GM18951 (cell line): Measurements from ENCODE around the gene PPP1R12A.
"Not testable (repeated sequence)": the region's sequence is repeated elsewhere in the genome, so short reads cannot be mapped to it uniquely, and the experiment has no call there.

Experiments
- POLR2A ChIP-seq: IDR thresholded peaks from 4 replicates; pipeline ENCODE4 v1.6.1; 2011; ENCODE audit warnings: mild to moderate bottlenecking; ENCODE audit not compliant: insufficient read length, insufficient read depth; ENCODE audit errors: extremely low read depth
- in situ Hi-C: fragments of 300-500 bp; cut with MboI; formaldehyde crosslinking; loops from one replicate; pipeline ENCODE4 v1.12.0; 2022; ENCODE audit warnings: low sequenced_read_pairs, mixed read lengths, inconsistent platforms; ENCODE audit not compliant: unreplicated experiment

Gene PPP1R12A

GRCh38 chr12:79935021-79935623, at the start of gene PPP1R12A:
Gene PPP1R12A, minus strand, starts transcription at chr12:79935097. Its CDS starts 166 bp downstream, at chr12:79934931.
- TF ChIP-seq POLR2A, result peak; percentile 95
- in situ Hi-C loops, result no loop called here

- in situ Hi-C loops, result no loop called here
- no peak for TF ChIP-seq POLR2A
Measured at GRCh38 chr12:79983986-79984620, 49.2 kb upstream of the PPP1R12A start.

GRCh38 chr12:79983492-79983891, 48.6 kb upstream of the PPP1R12A start:
- no peak for TF ChIP-seq POLR2A
- in situ Hi-C loops, result no loop called here

- TF ChIP-seq POLR2A, result no peak
- in situ Hi-C loops, result no loop called here
Measured at GRCh38 chr12:79982086-79983062, 47.5 kb upstream of the PPP1R12A start.

- no peak for TF ChIP-seq POLR2A
- in situ Hi-C loops, result no loop called here
Measured at GRCh38 chr12:79978692-79979091, 43.8 kb upstream of the PPP1R12A start.

GRCh38 chr12:79977856-79978460, 43.1 kb upstream of the PPP1R12A start:
- in situ Hi-C loops, result not testable (repeated sequence)

GRCh38 chr12:79975143-79975542, 40.2 kb upstream of the PPP1R12A start:
- no peak for TF ChIP-seq POLR2A
- in situ Hi-C loops, result no loop called here

DNA sequence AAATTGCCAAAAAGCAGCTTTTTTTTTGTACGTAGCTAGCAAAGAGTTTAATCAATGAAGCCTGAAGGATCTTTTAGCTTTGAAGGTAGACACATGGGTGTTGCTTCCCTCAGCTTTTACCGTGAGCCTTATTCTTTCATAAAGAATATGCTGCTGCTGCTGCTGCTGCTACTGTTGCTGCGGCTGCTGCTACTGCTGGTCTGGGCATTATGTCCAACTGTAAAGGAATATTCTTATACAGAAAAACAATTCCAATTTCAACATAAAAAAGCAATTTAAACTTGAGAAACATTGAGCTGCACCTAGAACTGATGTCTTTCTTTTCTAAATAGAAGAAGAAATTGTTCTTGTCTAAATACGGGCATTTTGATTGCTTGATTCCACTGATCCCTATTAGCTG, 38.9 kb upstream of the PPP1R12A start:
- no peak for TF ChIP-seq POLR2A
- in situ Hi-C loops, result no loop called here

DNA sequence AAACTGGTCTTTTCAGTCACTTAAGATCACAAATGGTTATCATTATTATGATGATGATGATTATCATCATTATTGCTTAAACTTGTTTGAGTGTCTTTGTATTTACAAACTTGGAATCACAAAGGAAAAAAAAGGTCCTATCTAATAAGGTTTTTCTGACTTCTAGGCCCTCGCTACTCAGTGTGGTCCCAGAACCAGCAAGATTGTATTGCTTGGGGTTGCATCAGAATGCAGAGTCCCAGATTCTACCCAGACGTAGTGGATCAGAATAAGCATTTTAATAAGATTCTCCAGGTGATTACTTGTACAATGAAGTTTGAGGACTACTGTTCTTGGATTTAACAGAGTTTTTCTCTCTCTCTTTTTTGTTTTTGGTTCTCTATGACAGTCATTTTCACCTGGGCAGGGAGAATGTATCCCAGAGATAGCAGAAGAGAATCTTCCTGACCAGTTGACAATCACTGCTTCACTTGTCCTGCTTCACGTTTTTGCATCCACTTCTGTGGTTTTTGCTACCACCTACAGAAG, 29.3 kb upstream of the PPP1R12A start:
- in situ Hi-C loops, result no loop called here
- TF ChIP-seq POLR2A, result no peak

GRCh38 chr12:79961411-79961810, 26.5 kb upstream of the PPP1R12A start:
- in situ Hi-C loops, result no loop called here
- TF ChIP-seq POLR2A, result no peak

GRCh38 chr12:79959484-79959883, 24.6 kb upstream of the PPP1R12A start:
- TF ChIP-seq POLR2A, result no peak
- in situ Hi-C loops, result no loop called here

DNA sequence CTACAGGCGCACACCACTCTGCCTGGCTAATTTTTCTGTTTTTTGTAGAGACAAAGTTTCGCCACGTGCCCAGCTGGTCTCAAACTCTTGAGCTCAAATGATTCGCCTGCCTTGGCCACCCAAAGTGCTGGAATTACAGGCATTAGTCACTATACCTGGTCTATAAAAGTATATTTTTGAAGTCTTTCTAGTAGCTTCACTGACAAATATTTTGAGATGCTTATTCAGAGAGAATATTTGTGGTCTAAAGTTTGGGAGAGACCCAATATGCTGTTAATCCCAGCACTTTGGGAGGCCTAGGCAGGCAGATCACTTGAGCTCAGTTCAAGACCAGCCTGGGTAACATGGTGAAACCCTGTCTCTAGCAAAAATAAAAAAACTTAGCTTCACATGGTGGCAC, 22.0 kb upstream of the PPP1R12A start:
- in situ Hi-C loops, result no loop called here

GRCh38 chr12:79955561-79955960, 20.7 kb upstream of the PPP1R12A start:
- TF ChIP-seq POLR2A, result no peak
- in situ Hi-C loops, result no loop called here

More for the DNA sequence above, 22.0 kb upstream of the PPP1R12A start:
- TF ChIP-seq POLR2A, result no peak
